Caco-2 (cell line): Measurements from ENCODE around the gene ASGR1. TPM values are rescaled to one million over a fixed set of nuclear protein-coding genes. Genes with fewer than 3 reads are reported as not detected.

ENCODE experiments used
- BruUV-seq: library from RNA; stranded (reverse); fragments of 400-500 nt; replicated peaks from 2 replicates; lab custom pipeline; 2021; lab: Mats Ljungman, UMichigan
- CTCF ChIA-PET: fragments of 300-600 bp; sonication (Branson Sonifier 250); formaldehyde crosslinking; loops from one replicate; lab custom pipeline; 2022; ENCODE audit warnings: antibody characterized with exemption; lab: Charles Lee
- POLR2A ChIA-PET: fragments of 300-600 bp; sonication (Branson Sonifier 250); formaldehyde crosslinking; loops from one replicate; lab custom pipeline; 2022; ENCODE audit warnings: antibody characterized with exemption; lab: Charles Lee
- DNase-seq, 2 experiments: peaks; one replicate each; pipeline versions ENCODE4 v3.0.0 to v3.0.0-alpha.2; 2020 to 2022
- H3K27me3 ChIP-seq: replicated peaks from 2 replicates; pipeline ENCODE4 v1.6.0; 2011; ENCODE audit warnings: low read length; ENCODE audit not compliant: control insufficient read depth, insufficient read depth
- H3K36me3 ChIP-seq: 2 replicates; pipeline ENCODE4 v1.5.1; 2011; ENCODE audit warnings: low read length; ENCODE audit not compliant: control insufficient read depth, insufficient read depth
- H3K4me1 ChIP-seq: fragments of 250-450 bp; sonication (Bioruptor Pico); 2 replicates; pipeline ENCODE4 v1.5.1; 2020; ENCODE audit warnings: mild to moderate bottlenecking
- H3K4me3 ChIP-seq: 2 replicates; pipeline ENCODE4 v1.5.1; 2011; ENCODE audit warnings: low read depth, mild to moderate bottlenecking, control low read depth, low read length
- H3K9me3 ChIP-seq: fragments of 250-450 bp; sonication (Bioruptor Pico); 2 replicates; pipeline ENCODE4 v1.5.1; 2020; ENCODE audit warnings: mild to moderate bottlenecking, moderate library complexity
- H3K27ac Mint-ChIP-seq: one replicate; pipeline ENCODE4 v1.8.0; 2022; ENCODE audit warnings: mixed read lengths; ENCODE audit not compliant: unreplicated experiment
- H3K27me3 Mint-ChIP-seq: one replicate; pipeline ENCODE4 v1.8.0; 2022; ENCODE audit warnings: mixed read lengths; ENCODE audit not compliant: insufficient read depth, unreplicated experiment
- H3K36me3 Mint-ChIP-seq: one replicate; pipeline ENCODE4 v1.8.0; 2022; ENCODE audit warnings: mild to moderate bottlenecking, mixed read lengths; ENCODE audit not compliant: insufficient read depth, unreplicated experiment
- H3K4me1 Mint-ChIP-seq: one replicate; pipeline ENCODE4 v1.8.0; 2022; ENCODE audit warnings: low read depth, mixed read lengths; ENCODE audit not compliant: unreplicated experiment
- H3K4me3 Mint-ChIP-seq: one replicate; pipeline ENCODE4 v1.8.0; 2022; ENCODE audit warnings: mild to moderate bottlenecking, moderate library complexity, mixed read lengths; ENCODE audit not compliant: unreplicated experiment
- H3K9me3 Mint-ChIP-seq: one replicate; pipeline ENCODE4 v1.8.0; 2022; ENCODE audit warnings: mixed read lengths; ENCODE audit not compliant: unreplicated experiment
- intact Hi-C: fragments of 100-400 bp; cut with micrococcal nuclease; formaldehyde crosslinking; loops from one replicate; pipeline ENCODE4 v1.10.0; 2022; ENCODE audit not compliant: unreplicated experiment
- total RNA-seq: library from RNA; stranded (reverse); gene quantifications from 2 replicates; pipeline ENCODE4 v1.2.3, GENCODE V29; 2022
- TF ChIP-seq, protein P1 (sequence below), 2 experiments: fragments of 200-600 bp in 1 of 2; IDR thresholded peaks; 1 replicate in 1 of 2; 2 replicates in 1 of 2; pipeline versions ENCODE4 v1.5.1 to v1.8.0; 2011 to 2022; ENCODE audit warnings: antibody characterized with exemption in 1 of 2, control low read depth in 1 of 2, inconsistent platforms in 1 of 2, low read depth in 1 of 2, low read length in 1 of 2, mild to moderate bottlenecking in 1 of 2, moderate library complexity in 1 of 2; ENCODE audit not compliant: insufficient read depth in 1 of 2, severe bottlenecking in 1 of 2, unreplicated experiment in 1 of 2

The ASGR1 gene
- total RNA-seq, 1 experiment from 2014 or later, result 9.2 TPM

- no peaks in the 10 kb centered on the region for H3K27me3 Mint-ChIP-seq
- H3K4me3 Mint-ChIP-seq, result no peak overlapping the region
- TF ChIP-seq, protein P1, sequence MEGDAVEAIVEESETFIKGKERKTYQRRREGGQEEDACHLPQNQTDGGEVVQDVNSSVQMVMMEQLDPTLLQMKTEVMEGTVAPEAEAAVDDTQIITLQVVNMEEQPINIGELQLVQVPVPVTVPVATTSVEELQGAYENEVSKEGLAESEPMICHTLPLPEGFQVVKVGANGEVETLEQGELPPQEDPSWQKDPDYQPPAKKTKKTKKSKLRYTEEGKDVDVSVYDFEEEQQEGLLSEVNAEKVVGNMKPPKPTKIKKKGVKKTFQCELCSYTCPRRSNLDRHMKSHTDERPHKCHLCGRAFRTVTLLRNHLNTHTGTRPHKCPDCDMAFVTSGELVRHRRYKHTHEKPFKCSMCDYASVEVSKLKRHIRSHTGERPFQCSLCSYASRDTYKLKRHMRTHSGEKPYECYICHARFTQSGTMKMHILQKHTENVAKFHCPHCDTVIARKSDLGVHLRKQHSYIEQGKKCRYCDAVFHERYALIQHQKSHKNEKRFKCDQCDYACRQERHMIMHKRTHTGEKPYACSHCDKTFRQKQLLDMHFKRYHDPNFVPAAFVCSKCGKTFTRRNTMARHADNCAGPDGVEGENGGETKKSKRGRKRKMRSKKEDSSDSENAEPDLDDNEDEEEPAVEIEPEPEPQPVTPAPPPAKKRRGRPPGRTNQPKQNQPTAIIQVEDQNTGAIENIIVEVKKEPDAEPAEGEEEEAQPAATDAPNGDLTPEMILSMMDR (IDR thresholded peaks at IDR 0.05; ENCODE audit: insufficient read depth in 1 of 2, low read depth in 1 of 2, low read length in 1 of 2, severe bottlenecking in 1 of 2, unreplicated experiment in 1 of 2), result no peak
- no peaks in the 10 kb centered on the region for H3K9me3 Mint-ChIP-seq
- peaks cover 15% of the 10 kb centered on the region for H3K4me1 Mint-ChIP-seq
- peaks cover 13% of the 10 kb centered on the region for H3K36me3 Mint-ChIP-seq
- no TSS peak for BruUV-seq
- DNase-seq, result no peak
- H3K4me1 ChIP-seq, result peaks cover 8% of the 10 kb centered on the region
- POLR2A ChIA-PET, result no interaction called here
- no peaks in the 10 kb centered on the region for H3K27me3 ChIP-seq
- H3K36me3 ChIP-seq, result no peaks in the 10 kb centered on the region
- no peak overlapping the region for H3K4me3 ChIP-seq
- H3K27ac Mint-ChIP-seq, result no peak overlapping the region
- H3K9me3 ChIP-seq, result no peaks in the 10 kb centered on the region
- intact Hi-C loops, result no loop called here
- CTCF ChIA-PET, result interaction anchor here (0.8 to 1.2 kb wide), 2 partner anchors 83 to 93 kb away, joined by 4 to 6 read pairs; no protein-coding TSS in a partner anchor
Observed at GRCh38 chr17:7138800-7139381, 40.3 kb downstream of the ASGR1 start.

DNA sequence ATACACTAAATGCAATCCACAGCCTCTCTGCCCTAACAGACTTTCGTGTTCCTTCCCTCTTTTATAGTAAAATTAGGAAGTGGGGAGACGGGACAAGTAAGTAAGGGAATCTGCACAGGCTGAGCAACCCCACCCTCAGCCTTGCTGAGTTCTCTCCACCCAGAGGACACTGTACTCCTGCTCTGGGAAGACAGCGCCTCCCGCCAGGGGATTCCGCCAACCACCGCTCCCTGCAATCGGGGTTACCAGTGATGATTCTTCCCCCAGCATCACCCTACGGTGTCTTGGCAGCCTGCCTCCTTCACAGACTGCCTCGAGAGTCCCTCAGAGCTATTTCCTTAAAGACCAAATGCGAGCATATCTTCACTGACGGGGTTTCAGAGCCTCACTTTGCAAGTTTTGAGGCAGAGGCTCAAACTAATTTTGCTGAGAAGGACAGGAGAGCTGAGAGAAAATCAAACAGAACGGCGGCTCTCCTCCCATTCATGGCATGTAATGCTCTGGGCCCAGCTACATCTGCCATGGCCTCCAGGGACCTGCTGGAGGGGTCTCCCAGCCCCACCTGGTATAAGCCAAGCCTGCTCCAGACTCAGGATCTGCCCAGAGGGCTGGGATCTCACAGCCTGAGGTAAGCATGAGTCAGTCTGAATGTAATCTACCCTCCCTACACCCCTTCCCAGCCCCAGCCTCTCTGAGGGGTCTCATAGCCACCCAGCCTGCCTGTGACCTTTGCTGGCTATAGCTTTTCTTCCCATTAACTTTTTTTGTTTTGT is 41.8 kb downstream of the ASGR1 start:
- H3K27me3 Mint-ChIP-seq, result no peaks in the 10 kb centered on the region
- intact Hi-C loops, result no loop called here
- peaks cover 8% of the 10 kb centered on the region for H3K4me1 ChIP-seq

DNA sequence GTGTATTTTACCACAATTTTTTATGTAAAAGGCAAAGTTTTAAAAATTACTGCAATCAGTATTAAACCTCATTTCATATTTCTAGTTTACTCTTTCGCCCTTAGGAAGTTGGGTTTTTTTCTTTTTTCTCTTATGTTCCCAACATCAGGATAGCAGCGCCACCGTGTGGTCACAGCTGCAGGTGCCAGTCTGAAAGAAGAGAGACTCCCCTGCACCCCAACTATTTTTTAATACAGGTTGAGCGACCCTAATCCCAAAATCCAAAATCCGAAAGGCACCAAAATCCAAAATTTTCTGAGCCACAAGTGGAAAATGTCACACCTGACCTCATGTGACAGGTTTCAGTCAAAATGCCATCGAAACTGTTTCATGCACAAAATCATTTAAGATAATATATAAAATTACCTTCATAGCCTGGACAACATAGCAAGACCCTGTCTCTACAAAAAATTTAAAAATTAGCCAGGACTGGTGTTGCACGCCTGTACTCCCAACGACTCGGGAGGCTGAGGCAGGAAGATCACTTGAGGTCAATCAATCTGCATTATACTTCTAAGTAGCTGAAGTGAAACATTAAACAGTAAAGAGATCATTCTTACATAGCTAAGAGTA is 42.8 kb downstream of the ASGR1 start:
- peak; percentile 54 to 59 for DNase-seq
- Mint-ChIP-seq H3K27ac (no peak overlapping the region), H3K9me3 (no peaks in the 10 kb centered on the region), H3K4me3 (peak overlapping the region; percentile 63), H3K27me3 (no peaks in the 10 kb centered on the region), H3K4me1 (peaks cover 4% of the 10 kb centered on the region), H3K36me3 (peaks cover 5% of the 10 kb centered on the region)
- H3K9me3 ChIP-seq, result no peaks in the 10 kb centered on the region
- H3K36me3 ChIP-seq, result no peaks in the 10 kb centered on the region
- H3K4me1 ChIP-seq, result peaks cover 3% of the 10 kb centered on the region
- no peaks in the 10 kb centered on the region for H3K27me3 ChIP-seq
- intact Hi-C loops, result loop anchor here (1.0 kb wide), 2 partner anchors 84 to 90 kb away; no protein-coding TSS in a partner anchor
- TF ChIP-seq, protein P1 (IDR thresholded peaks at IDR 0.05; ENCODE audit: insufficient read depth in 1 of 2, low read depth in 1 of 2, low read length in 1 of 2, severe bottlenecking in 1 of 2, unreplicated experiment in 1 of 2), result peak; percentile 60 to 70
- ChIA-PET CTCF (interaction anchor here (3.0 kb wide), 1 partner anchor 91 kb away, joined by 16 read pairs; no protein-coding TSS in a partner anchor), POLR2A (no interaction called here)
- BruUV-seq, result no TSS peak
- peak overlapping the region; percentile 17 for H3K4me3 ChIP-seq

More for the DNA sequence above, 41.8 kb downstream of the ASGR1 start:
- TF ChIP-seq, protein P1 (IDR thresholded peaks at IDR 0.05; ENCODE audit: insufficient read depth in 1 of 2, low read depth in 1 of 2, low read length in 1 of 2, severe bottlenecking in 1 of 2, unreplicated experiment in 1 of 2), result no peak
- peaks cover 13% of the 10 kb centered on the region for H3K36me3 Mint-ChIP-seq
- H3K9me3 Mint-ChIP-seq, result no peaks in the 10 kb centered on the region
- no TSS peak for BruUV-seq
- H3K36me3 ChIP-seq, result no peaks in the 10 kb centered on the region
- DNase-seq, result no peak
- H3K4me1 Mint-ChIP-seq, result peaks cover 14% of the 10 kb centered on the region
- ChIA-PET POLR2A (no interaction called here), CTCF (interaction anchor here (3.0 kb wide), 1 partner anchor 92 kb away, joined by 16 read pairs; no protein-coding TSS in a partner anchor)
- no peak overlapping the region for H3K4me3 Mint-ChIP-seq
- H3K9me3 ChIP-seq, result no peaks in the 10 kb centered on the region
- H3K4me3 ChIP-seq, result no peak overlapping the region
- no peak overlapping the region for H3K27ac Mint-ChIP-seq
- H3K27me3 ChIP-seq, result no peaks in the 10 kb centered on the region
